ENCODE data around the gene ST3GAL2. TPM values are rescaled to one million over a fixed set of nuclear protein-coding genes. Genes with fewer than 3 reads are reported as not detected.

Gene ST3GAL2
- total and polyA plus RNA-seq, 10 of the 15 experiments (the other 5 are each of a cell fraction or from before 2014, with no cell fraction given) = 0.95 to 61.7 (median 25.9) TPM

- TF ChIP-seq ETV6 (conservative IDR thresholded peaks at IDR 0.05 in 1 of 2, IDR thresholded peaks at IDR 0.05 in 1 of 2; ENCODE audit: borderline replicate concordance in 1 of 2, low read depth in 1 of 2) (peak in 1 of 2 experiments; percentile 22; a peak in 1 of 4 replicates), CBFB (IDR thresholded peaks at IDR 0.05; ENCODE audit: low read depth) (peak; percentile 95), ZNF687 (IDR thresholded peaks at IDR 0.05) (peak; percentile 78), DPF2 (IDR thresholded peaks at IDR 0.05) (peak; percentile 91), USF2 (IDR thresholded peaks at IDR 0.05; ENCODE audit: borderline replicate concordance, low read depth, low read length) (no peak), SIN3A (IDR thresholded peaks at IDR 0.05; ENCODE audit: low read depth, low read length) (no peak), POLR2AphosphoS2 (IDR thresholded peaks at IDR 0.05; ENCODE audit: low read depth, low read length) (peak; percentile 63; the same call in 1 of the 2 replicates), ZBED1 (IDR thresholded peaks at IDR 0.05; ENCODE audit: borderline replicate concordance) (peak; percentile 54), PAX5 (IDR thresholded peaks at IDR 0.05; ENCODE audit: borderline replicate concordance, low read depth, low read length) (peak; percentile 76), BCL11A (IDR thresholded peaks at IDR 0.05; ENCODE audit: low read depth, low read length) (0 out of 2 replicates have a peak, but pooled peaks have one; percentile 30), EED (IDR thresholded peaks at IDR 0.05; ENCODE audit: low read depth) (peak; percentile 100), RAD21 (IDR thresholded peaks at IDR 0.05; ENCODE audit: insufficient read depth, low read depth, low read length) (peak; percentile 17; the same call in 1 of the 2 replicates), NFXL1 (IDR thresholded peaks at IDR 0.05; ENCODE audit: borderline replicate concordance) (no peak), GATAD2B (conservative IDR thresholded peaks at IDR 0.05; ENCODE audit: low read depth) (peak; percentile 91)
- TF ChIP-seq, protein P1, sequence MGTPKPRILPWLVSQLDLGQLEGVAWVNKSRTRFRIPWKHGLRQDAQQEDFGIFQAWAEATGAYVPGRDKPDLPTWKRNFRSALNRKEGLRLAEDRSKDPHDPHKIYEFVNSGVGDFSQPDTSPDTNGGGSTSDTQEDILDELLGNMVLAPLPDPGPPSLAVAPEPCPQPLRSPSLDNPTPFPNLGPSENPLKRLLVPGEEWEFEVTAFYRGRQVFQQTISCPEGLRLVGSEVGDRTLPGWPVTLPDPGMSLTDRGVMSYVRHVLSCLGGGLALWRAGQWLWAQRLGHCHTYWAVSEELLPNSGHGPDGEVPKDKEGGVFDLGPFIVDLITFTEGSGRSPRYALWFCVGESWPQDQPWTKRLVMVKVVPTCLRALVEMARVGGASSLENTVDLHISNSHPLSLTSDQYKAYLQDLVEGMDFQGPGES (IDR thresholded peaks at IDR 0.05) = no peak
- TF ChIP-seq, protein P2, sequence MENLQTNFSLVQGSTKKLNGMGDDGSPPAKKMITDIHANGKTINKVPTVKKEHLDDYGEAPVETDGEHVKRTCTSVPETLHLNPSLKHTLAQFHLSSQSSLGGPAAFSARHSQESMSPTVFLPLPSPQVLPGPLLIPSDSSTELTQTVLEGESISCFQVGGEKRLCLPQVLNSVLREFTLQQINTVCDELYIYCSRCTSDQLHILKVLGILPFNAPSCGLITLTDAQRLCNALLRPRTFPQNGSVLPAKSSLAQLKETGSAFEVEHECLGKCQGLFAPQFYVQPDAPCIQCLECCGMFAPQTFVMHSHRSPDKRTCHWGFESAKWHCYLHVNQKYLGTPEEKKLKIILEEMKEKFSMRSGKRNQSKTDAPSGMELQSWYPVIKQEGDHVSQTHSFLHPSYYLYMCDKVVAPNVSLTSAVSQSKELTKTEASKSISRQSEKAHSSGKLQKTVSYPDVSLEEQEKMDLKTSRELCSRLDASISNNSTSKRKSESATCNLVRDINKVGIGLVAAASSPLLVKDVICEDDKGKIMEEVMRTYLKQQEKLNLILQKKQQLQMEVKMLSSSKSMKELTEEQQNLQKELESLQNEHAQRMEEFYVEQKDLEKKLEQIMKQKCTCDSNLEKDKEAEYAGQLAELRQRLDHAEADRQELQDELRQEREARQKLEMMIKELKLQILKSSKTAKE (IDR thresholded peaks at IDR 0.05; ENCODE audit: low read depth, poor library complexity, severe bottlenecking) = peak; percentile 48
- TF ChIP-seq, protein P3, sequence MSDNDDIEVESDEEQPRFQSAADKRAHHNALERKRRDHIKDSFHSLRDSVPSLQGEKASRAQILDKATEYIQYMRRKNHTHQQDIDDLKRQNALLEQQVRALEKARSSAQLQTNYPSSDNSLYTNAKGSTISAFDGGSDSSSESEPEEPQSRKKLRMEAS (IDR thresholded peaks at IDR 0.05; ENCODE audit: low read depth, low read length) = no peak; the same call in 1 of the 2 replicates
Observed at GRCh38 chr16:70428178-70428998, 10.5 kb downstream of the ST3GAL2 start (continued).

Measured in GM12878 (cell line).